Peyer's patch (tissue), 4 donors: ENCODE data around the gene C1RL. TPM values are rescaled to one million over a fixed set of nuclear protein-coding genes. Genes with fewer than 3 reads are reported as not detected.
A peak's percentile ranks its signal among the peaks of the same experiment; 100 is the strongest.

Experiments used
- DNase-seq, 3 donors: peaks; one replicate each; pipeline ENCODE4 v3.0.0-alpha.2; 2017 to 2019
- H3K27ac ChIP-seq, 4 donors: fragments of 200-600 bp; sonication (generic); one replicate each; pipeline ENCODE4 v1.5.1; 2016 to 2019
- H3K27me3 ChIP-seq, 2 donors: fragments of 200-600 bp; sonication (generic); one replicate each; pipeline ENCODE4 v1.5.1; 2019
- H3K36me3 ChIP-seq, 3 donors: fragments of 200-600 bp; sonication (generic); one replicate each; pipeline ENCODE4 v1.5.1; 2016 to 2019
- H3K4me1 ChIP-seq, 4 donors: fragments of 200-600 bp; sonication (generic); one replicate each; pipeline ENCODE4 v1.5.1; 2016 to 2019
- H3K4me3 ChIP-seq, 4 donors: fragments of 200-600 bp; sonication (generic); 1 replicate in 3 of 4; 2 replicates in 1 of 4; pipeline ENCODE4 v1.5.1; 2016 to 2019; ENCODE audit warnings: mild to moderate bottlenecking in 1 of 4
- H3K9me3 ChIP-seq, 4 donors: fragments of 200-600 bp; sonication (generic); one replicate each; pipeline ENCODE4 v1.5.1; 2016 to 2019; ENCODE audit warnings: mild to moderate bottlenecking in 1 of 4
- POLR2A ChIP-seq, 2 donors: fragments of 450-650 bp; IDR thresholded peaks; one replicate each; pipeline ENCODE4 v1.5.1; 2017; ENCODE audit warnings: antibody characterized with exemption in 2 of 2, mild to moderate bottlenecking in 2 of 2, moderate library complexity in 2 of 2
- total RNA-seq, 4 donors: library from RNA; depleted of rRNA; stranded (reverse); fragments of >200 nt; gene quantifications; one replicate each; pipeline ENCODE4 v1.1.0, GENCODE V29; 2016
- TF ChIP-seq, protein P1 (sequence below), 6 experiments: fragments of 450-650 bp in 4 of 6; fragments of 200-600 bp in 2 of 6; sonication (generic) in 1 of 6; IDR thresholded peaks; one replicate each; pipeline ENCODE4 v1.5.1; 2017 to 2019; ENCODE audit warnings: antibody characterized with exemption in 6 of 6, mild to moderate bottlenecking in 3 of 6, moderate library complexity in 1 of 6

The C1RL gene
- total RNA-seq, 4 donors from 2014 or later: 44.6 to 87.7 (median 51.5) TPM

DNA sequence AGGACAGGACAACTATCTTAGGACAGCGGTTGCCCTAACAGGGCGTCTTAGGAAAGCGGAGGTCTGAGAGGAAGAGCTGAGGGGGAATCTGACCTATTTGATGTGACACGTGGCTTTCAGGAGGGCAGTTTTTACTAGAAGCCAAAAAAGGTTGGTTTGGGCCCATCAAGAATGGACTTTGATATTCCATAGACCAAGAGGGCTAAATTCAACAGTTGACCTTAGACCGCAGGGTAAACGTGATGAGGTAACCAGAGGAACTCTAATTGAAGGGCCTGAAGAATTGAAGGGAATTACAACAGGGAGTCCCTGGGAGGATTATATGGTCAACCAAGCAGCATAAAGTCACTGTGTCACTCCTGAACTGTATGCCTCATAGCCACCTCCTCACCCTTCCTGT lies 37.0 kb downstream of the C1RL start:
- H3K27me3 ChIP-seq: no peaks in the 10 kb centered on the region
- TF ChIP-seq, protein P1, sequence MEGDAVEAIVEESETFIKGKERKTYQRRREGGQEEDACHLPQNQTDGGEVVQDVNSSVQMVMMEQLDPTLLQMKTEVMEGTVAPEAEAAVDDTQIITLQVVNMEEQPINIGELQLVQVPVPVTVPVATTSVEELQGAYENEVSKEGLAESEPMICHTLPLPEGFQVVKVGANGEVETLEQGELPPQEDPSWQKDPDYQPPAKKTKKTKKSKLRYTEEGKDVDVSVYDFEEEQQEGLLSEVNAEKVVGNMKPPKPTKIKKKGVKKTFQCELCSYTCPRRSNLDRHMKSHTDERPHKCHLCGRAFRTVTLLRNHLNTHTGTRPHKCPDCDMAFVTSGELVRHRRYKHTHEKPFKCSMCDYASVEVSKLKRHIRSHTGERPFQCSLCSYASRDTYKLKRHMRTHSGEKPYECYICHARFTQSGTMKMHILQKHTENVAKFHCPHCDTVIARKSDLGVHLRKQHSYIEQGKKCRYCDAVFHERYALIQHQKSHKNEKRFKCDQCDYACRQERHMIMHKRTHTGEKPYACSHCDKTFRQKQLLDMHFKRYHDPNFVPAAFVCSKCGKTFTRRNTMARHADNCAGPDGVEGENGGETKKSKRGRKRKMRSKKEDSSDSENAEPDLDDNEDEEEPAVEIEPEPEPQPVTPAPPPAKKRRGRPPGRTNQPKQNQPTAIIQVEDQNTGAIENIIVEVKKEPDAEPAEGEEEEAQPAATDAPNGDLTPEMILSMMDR (IDR thresholded peaks at IDR 0.05): no peak
- no peak for TF ChIP-seq POLR2A (IDR thresholded peaks at IDR 0.05)
- no peak overlapping the region for H3K4me3 ChIP-seq
- no peak for DNase-seq
- H3K9me3 ChIP-seq: no peaks in the 10 kb centered on the region
- no peaks in the 10 kb centered on the region for H3K36me3 ChIP-seq
- H3K4me1 ChIP-seq: no peaks in the 10 kb centered on the region
- no peak overlapping the region for H3K27ac ChIP-seq

GRCh38 chr12:7069386-7069785 lies 39.6 kb downstream of the C1RL start:
- no peaks in the 10 kb centered on the region for H3K9me3 ChIP-seq

GRCh38 chr12:7068994-7069346 lies 40.0 kb downstream of the C1RL start:
- no peak for DNase-seq
- no peaks in the 10 kb centered on the region for H3K4me1 ChIP-seq
- no peaks in the 10 kb centered on the region for H3K27me3 ChIP-seq
- no peaks in the 10 kb centered on the region for H3K9me3 ChIP-seq
- no peaks in the 10 kb centered on the region for H3K36me3 ChIP-seq
- TF ChIP-seq, protein P1 (IDR thresholded peaks at IDR 0.05): no peak
- no peak for TF ChIP-seq POLR2A (IDR thresholded peaks at IDR 0.05)
- H3K4me3 ChIP-seq: no peak overlapping the region
- H3K27ac ChIP-seq: no peak overlapping the region

More at GRCh38 chr12:7069386-7069785, 39.6 kb downstream of the C1RL start:
- Histone ChIP-seq H3K27me3 (no peaks in the 10 kb centered on the region), H3K27ac (no peak overlapping the region), H3K4me1 (no peaks in the 10 kb centered on the region), H3K4me3 (no peak overlapping the region), H3K36me3 (no peaks in the 10 kb centered on the region)
- TF ChIP-seq POLR2A (IDR thresholded peaks at IDR 0.05): no peak
- TF ChIP-seq, protein P1 (IDR thresholded peaks at IDR 0.05): no peak
- no peak for DNase-seq

DNA sequence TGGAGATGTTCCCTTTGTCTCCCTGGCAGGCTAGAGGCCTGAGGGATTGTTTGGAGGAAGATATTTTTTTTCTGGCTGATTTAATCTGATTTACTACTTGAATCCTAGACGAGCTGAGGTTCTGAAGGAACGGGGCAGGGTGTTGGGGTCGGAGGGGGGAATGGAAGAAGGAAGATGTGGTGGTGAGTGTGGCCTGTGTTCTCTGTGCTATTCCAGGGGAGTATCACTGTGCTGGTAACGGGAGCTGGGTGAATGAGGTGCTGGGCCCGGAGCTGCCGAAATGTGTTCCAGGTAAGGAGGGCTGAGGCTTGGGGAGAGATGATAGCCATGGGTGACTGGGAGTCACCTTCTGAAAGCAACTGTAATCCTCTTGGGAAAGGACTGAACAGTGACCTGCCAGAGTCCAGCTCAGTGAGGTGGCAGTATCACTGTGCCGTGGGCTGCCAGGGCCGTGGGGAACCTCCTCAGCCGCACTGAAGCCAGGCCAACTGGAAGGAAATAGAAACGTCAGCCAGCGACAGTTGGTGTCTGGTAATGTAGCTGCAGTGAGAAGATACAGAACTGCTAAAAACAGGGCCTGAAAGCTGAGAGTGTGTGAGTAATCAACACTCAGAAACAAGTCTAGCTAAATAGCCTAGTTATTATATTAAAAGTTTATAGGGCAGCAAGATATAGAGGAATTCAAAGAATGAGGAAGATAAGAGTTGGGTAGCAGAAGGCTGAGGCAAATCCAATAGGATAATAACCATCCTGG lies 40.6 kb downstream of the C1RL start:
- DNase-seq: no peak
- Histone ChIP-seq H3K9me3 (no peaks in the 10 kb centered on the region), H3K27ac (peak overlapping the region in 1 of 4 donors; percentile 27), H3K27me3 (no peaks in the 10 kb centered on the region), H3K36me3 (no peaks in the 10 kb centered on the region), H3K4me1 (no peaks in the 10 kb centered on the region), H3K4me3 (no peak overlapping the region)
- TF ChIP-seq, protein P1 (IDR thresholded peaks at IDR 0.05): no peak
- TF ChIP-seq POLR2A (IDR thresholded peaks at IDR 0.05): no peak

GRCh38 chr12:7067096-7067495 lies 41.9 kb downstream of the C1RL start:
- Histone ChIP-seq H3K27me3 (no peaks in the 10 kb centered on the region), H3K27ac (no peak overlapping the region), H3K4me1 (no peaks in the 10 kb centered on the region), H3K36me3 (no peaks in the 10 kb centered on the region), H3K4me3 (no peak overlapping the region), H3K9me3 (no peaks in the 10 kb centered on the region)
- no peak for DNase-seq
- no peak for TF ChIP-seq POLR2A (IDR thresholded peaks at IDR 0.05)
- TF ChIP-seq, protein P1 (IDR thresholded peaks at IDR 0.05): no peak
